Testis (tissue), 3 donors: ENCODE data around the gene UBAC1. TPM values are rescaled to one million over a fixed set of nuclear protein-coding genes. Genes with fewer than 3 reads are reported as not detected.
A peak's percentile ranks its signal among the peaks of the same experiment; 100 is the strongest.

Experiments used
- DNase-seq: peaks from one replicate; pipeline ENCODE4 v3.0.0-alpha.2; 2019
- H3K27ac ChIP-seq, 2 donors: fragments of 200-600 bp; sonication (generic); one replicate each; pipeline ENCODE4 v1.5.1; 2019
- H3K27me3 ChIP-seq: fragments of 200-600 bp; sonication (generic); one replicate; pipeline ENCODE4 v1.5.1; 2019
- H3K36me3 ChIP-seq: fragments of 200-600 bp; sonication (generic); one replicate; pipeline ENCODE4 v1.5.1; 2017; ENCODE audit warnings: low read depth; ENCODE audit errors: missing control alignments
- H3K4me1 ChIP-seq: fragments of 200-600 bp; sonication (generic); one replicate; pipeline ENCODE4 v1.5.1; 2019
- H3K4me3 ChIP-seq, 2 donors: fragments of 200-600 bp; sonication (generic); one replicate each; pipeline ENCODE4 v1.5.1; 2017 to 2019
- H3K9me3 ChIP-seq: fragments of 200-600 bp; sonication (generic); one replicate; pipeline ENCODE4 v1.5.1; 2017
- POLR2A ChIP-seq: fragments of 450-650 bp; IDR thresholded peaks from one replicate; pipeline ENCODE4 v1.6.1; 2017; ENCODE audit warnings: antibody characterized with exemption, mild to moderate bottlenecking, moderate library complexity
- WGBS, 2 donors: methylation state at CpG; one replicate each; pipeline ENCODE4 v1.1.5; 2018; 5-methylcytosine and 5-hydroxymethylcytosine counted together
- intact Hi-C: fragments of 100-400 bp; cut with DNase I; formaldehyde crosslinking; loops from one replicate; pipeline ENCODE4 v1.15.1; 2023; ENCODE audit warnings: low total_unique reads
- polyA plus RNA-seq: library from polyadenylated mRNA; stranded (reverse); fragments of 350-450 nt; fragmentation: Illumina TruSeq; extraction: RNeasy Lipid Tissue Mini Kit (QIAGEN cat#74804); gene quantifications from one replicate; pipeline ENCODE4 v1.2.3, GENCODE V29; 2014; ENCODE audit warnings: low read depth, low replicate concordance; ENCODE audit not compliant: insufficient read depth
- total RNA-seq, 2 donors: library from RNA; depleted of rRNA; stranded (reverse); fragments of >200 nt; gene quantifications; one replicate each; pipeline ENCODE4 v1.2.3, GENCODE V29; 2016
- TF ChIP-seq, protein P1 (sequence below), 3 experiments: fragments of 450-650 bp in 2 of 3; fragments of 200-600 bp in 1 of 3; sonication (generic) in 1 of 3; IDR thresholded peaks; one replicate each; pipeline ENCODE4 v1.5.1; 2016 to 2019; ENCODE audit warnings: antibody characterized with exemption in 3 of 3, mild to moderate bottlenecking in 2 of 3, moderate library complexity in 1 of 3

The UBAC1 gene
- total and polyA plus RNA-seq, 3 donors from 2014 or later: 82.2 to 99.5 (median 92.5) TPM

DNA sequence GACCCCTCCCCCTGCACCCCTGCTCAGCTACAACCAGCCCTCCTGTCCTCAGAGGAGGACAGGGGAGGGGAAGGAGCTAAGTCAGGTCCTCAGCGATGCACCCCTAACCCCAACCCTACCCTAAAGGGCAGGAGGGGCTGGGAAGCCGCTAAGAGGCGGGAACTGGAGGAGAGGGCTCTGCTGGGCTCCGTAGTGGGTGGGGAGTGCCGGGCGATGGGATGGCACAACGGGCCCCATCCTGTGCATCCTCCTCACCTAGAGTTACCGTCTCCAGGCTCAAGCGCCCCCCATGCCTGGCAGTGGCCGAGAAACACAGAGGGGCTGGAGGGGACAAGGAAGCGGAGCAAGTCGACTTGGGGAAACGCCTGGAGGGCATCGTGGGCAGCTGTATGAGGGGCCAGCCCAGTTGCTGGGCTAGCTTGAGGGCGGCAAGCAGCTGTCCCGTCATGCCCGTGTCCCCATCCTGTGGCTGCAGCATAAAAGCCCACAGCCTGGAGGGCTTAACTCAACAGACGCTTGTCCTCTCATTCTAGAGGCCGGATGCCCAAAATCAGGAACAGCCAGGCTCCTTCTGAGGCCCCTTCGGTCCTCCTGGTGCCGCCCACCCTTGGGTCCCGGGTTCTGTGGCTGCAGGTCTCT, 23.0 kb upstream of the UBAC1 start:
- TF ChIP-seq POLR2A: no peak
- TF ChIP-seq, protein P1, sequence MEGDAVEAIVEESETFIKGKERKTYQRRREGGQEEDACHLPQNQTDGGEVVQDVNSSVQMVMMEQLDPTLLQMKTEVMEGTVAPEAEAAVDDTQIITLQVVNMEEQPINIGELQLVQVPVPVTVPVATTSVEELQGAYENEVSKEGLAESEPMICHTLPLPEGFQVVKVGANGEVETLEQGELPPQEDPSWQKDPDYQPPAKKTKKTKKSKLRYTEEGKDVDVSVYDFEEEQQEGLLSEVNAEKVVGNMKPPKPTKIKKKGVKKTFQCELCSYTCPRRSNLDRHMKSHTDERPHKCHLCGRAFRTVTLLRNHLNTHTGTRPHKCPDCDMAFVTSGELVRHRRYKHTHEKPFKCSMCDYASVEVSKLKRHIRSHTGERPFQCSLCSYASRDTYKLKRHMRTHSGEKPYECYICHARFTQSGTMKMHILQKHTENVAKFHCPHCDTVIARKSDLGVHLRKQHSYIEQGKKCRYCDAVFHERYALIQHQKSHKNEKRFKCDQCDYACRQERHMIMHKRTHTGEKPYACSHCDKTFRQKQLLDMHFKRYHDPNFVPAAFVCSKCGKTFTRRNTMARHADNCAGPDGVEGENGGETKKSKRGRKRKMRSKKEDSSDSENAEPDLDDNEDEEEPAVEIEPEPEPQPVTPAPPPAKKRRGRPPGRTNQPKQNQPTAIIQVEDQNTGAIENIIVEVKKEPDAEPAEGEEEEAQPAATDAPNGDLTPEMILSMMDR (IDR thresholded peaks at IDR 0.05): no peak
- intact Hi-C loops: no loop called here
- DNase-seq: no peak
- Histone ChIP-seq H3K4me3 (no peak overlapping the region), H3K4me1 (peaks cover 13% of the 10 kb centered on the region), H3K27me3 (no peaks in the 10 kb centered on the region), H3K36me3 (no peaks in the 10 kb centered on the region), H3K27ac (no peak overlapping the region), H3K9me3 (no peaks in the 10 kb centered on the region)
- WGBS, 2 donors: 87% methylated on average over 19 to 22 of the region's 22 CpGs

DNA sequence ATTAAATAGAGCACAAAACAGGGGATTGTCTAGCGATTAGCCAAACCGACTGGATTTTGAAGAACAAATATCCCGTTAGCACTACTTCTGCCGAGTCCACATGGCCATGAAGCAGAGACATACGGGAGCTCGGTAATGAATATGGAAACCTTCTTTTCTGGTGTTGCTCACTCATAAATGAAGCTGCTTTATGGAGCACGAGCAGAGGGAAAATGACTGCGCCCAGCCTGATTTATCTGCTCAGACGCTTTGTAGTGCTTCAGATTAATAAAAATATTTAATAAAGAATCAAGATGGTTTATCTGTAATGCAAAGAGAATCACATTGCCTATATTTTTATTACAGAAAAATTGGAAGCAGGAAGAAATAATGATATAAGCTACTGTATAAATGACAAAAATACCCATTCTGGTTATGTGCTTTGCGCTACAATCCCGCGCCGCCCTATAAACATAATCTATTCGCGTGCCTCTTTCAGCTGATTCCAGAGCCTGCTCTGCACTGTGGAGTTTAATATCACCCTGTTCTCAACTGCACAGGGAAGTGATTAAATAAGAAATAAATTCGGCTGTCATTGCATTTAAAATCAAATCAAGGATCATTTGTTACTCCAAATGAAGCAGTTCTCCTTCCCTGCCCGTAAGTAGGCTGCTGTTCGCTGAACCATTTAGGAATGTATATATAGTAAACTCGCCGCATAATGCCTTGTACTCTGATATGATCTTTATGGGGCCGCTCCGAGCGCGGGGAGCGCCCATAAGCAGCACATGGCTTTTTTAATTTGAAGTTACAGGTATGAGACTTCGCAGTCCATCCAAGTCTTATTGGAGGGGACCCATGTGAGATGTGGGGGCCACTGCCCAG, 22.3 kb upstream of the UBAC1 start:
- 82 to 87% methylated on average over 25 to 26 of the region's 26 CpGs for WGBS, 2 donors
- DNase-seq: no peak
- H3K4me3 ChIP-seq: no peak overlapping the region
- TF ChIP-seq, protein P1 (IDR thresholded peaks at IDR 0.05): no peak
- no peak for TF ChIP-seq POLR2A
- no peaks in the 10 kb centered on the region for H3K9me3 ChIP-seq
- peaks cover 19% of the 10 kb centered on the region for H3K4me1 ChIP-seq
- H3K27me3 ChIP-seq: no peaks in the 10 kb centered on the region
- no peaks in the 10 kb centered on the region for H3K36me3 ChIP-seq
- intact Hi-C loops: no loop called here
- no peak overlapping the region for H3K27ac ChIP-seq

DNA sequence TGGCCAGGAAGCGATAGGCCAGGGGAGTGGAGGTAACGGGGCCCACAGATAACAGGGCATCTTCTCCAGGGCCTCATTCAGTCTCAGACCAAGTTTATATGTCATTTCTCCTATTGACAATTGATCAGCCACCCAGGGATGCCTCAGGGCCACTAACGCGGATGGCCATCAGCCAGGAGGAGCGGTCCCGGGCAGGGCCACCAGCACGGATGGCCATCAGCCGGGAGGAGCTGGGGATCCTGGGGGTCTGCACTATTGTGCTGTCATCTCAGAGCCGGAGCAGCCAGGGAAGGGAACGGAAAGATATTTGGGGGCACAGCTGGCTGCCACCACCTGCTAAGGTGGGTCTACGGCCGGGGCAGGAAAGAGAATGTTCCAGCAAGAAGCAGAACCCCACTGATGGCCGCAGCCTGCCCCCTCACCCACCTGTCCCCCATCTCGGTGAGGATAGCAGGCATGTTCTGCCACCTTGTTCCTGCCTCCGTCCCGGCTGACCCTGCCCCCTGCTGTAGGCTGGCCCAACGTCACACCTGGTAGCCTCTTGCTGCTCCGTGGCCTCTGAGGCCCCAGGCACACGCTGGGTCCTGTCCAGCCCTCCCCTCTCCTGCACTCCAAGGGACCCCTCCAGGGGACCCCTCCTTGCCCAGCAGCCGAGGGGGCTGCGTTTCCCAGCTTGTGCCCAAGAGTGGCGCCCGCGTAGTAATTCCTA, 21.5 kb upstream of the UBAC1 start:
- H3K4me1 ChIP-seq: peaks cover 19% of the 10 kb centered on the region
- intact Hi-C loops: no loop called here

DNA sequence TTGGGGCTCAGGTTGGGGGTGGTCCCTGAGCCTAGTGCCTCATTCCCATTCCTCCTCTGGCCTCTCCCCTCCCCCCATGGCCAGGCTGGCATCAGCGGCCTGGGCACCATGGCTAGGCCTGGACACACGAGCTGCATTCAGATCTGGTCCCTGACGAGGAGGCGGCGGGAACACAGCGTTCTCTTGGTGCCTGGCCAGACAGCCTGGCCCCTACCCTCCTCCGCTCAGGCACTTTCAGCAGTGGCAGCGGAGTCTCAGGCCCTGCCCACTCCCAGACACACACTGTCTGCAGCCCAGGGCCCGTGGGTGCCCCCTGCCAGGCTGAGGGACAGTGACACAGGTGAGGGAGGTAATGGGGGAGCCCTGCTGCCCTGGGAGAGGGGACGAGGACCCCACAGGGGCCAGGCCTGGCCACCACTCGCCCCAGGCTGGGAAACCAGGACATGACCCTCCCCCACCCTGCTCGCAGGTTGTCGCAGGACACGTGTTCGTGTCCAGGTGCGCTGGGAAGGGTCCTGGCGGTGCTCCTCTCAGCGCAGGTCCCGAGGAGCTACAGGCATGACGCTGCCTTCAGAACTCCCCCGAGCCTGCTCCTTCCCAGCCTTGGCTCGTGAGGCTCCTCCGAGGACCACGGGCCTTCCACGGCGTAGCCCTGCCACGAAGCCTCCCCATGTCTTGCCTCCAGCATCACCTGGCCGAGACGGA, 19.9 kb upstream of the UBAC1 start:
- Histone ChIP-seq H3K36me3 (no peaks in the 10 kb centered on the region), H3K27ac (peak overlapping the region; percentile 67 to 74), H3K9me3 (no peaks in the 10 kb centered on the region), H3K4me1 (peaks cover 19% of the 10 kb centered on the region), H3K27me3 (no peaks in the 10 kb centered on the region), H3K4me3 (no peak overlapping the region)
- DNase-seq: peak; percentile 93
- intact Hi-C loops: no loop called here
- WGBS, 2 donors: 78 to 91% methylated on average over 12 to 29 of the region's 29 CpGs
- no peak for TF ChIP-seq POLR2A
- TF ChIP-seq, protein P1 (IDR thresholded peaks at IDR 0.05): no peak

More for the DNA sequence above, 21.5 kb upstream of the UBAC1 start:
- 88 to 89% methylated on average over 23 to 24 of the region's 24 CpGs for WGBS, 2 donors
- TF ChIP-seq POLR2A: no peak
- TF ChIP-seq, protein P1 (IDR thresholded peaks at IDR 0.05): no peak
- Histone ChIP-seq H3K36me3 (no peaks in the 10 kb centered on the region), H3K4me3 (no peak overlapping the region), H3K9me3 (no peaks in the 10 kb centered on the region), H3K27me3 (no peaks in the 10 kb centered on the region), H3K27ac (no peak overlapping the region)
- no peak for DNase-seq
